ENCODE data around the gene RFX4.
"Not testable (repeated sequence)": the region's sequence is repeated elsewhere in the genome, so short reads cannot be mapped to it uniquely, and the experiment has no call there.

Gene RFX4

DNA sequence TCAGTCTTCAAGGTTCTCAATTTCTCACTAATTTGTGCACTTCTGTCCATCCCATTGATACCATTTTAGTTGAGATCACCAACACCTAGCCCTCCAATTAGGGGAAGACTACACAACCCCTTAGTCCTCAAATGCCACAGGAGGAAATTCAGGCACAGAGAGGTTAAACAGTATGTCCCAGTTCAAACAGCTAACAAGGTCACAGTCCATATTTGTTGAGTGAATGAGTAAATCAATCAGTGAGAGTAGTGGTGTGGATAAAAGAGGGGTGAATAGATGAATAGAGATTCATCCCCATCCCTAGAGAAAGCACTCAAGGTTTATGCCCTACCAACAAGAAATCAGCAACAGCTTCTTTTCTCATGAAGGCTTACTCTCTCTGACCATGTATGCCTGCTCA lies 97.5 kb downstream of the RFX4 start:
- Histone ChIP-seq H3K27me3 (replicated peaks; ENCODE audit: control insufficient read depth, insufficient read depth, low read length) (peaks cover 19% of the 10 kb centered on the region), H3K9ac (ENCODE audit: low read length) (no peak overlapping the region), H3K4me1 (ENCODE audit: control insufficient read depth, insufficient read depth, low read length) (no peaks in the 10 kb centered on the region), H3K36me3 (ENCODE audit: control insufficient read depth, insufficient read depth, low read length, severe bottlenecking) (no peaks in the 10 kb centered on the region), H3K4me3 (ENCODE audit: low read length) (no peak overlapping the region), H3K9me3 (ENCODE audit: control insufficient read depth, low read length) (no peaks in the 10 kb centered on the region)
- no peak for DNase-seq (ENCODE audit: low read depth)

- H3K4me1 ChIP-seq (ENCODE audit: control insufficient read depth, insufficient read depth, low read length): no peaks in the 10 kb centered on the region
- H3K9me3 ChIP-seq (ENCODE audit: control insufficient read depth, low read length): no peaks in the 10 kb centered on the region
- no peak overlapping the region for H3K9ac ChIP-seq (ENCODE audit: low read length)
- peaks cover 14% of the 10 kb centered on the region for H3K27me3 ChIP-seq (replicated peaks; ENCODE audit: control insufficient read depth, insufficient read depth, low read length)
- H3K36me3 ChIP-seq (ENCODE audit: control insufficient read depth, insufficient read depth, low read length, severe bottlenecking): no peaks in the 10 kb centered on the region
- no peak overlapping the region for H3K4me3 ChIP-seq (ENCODE audit: low read length)
- DNase-seq (ENCODE audit: low read depth): no peak
These were observed 98.4 kb downstream of the RFX4 start for GRCh38 chr12:106681210-106681609.

DNA sequence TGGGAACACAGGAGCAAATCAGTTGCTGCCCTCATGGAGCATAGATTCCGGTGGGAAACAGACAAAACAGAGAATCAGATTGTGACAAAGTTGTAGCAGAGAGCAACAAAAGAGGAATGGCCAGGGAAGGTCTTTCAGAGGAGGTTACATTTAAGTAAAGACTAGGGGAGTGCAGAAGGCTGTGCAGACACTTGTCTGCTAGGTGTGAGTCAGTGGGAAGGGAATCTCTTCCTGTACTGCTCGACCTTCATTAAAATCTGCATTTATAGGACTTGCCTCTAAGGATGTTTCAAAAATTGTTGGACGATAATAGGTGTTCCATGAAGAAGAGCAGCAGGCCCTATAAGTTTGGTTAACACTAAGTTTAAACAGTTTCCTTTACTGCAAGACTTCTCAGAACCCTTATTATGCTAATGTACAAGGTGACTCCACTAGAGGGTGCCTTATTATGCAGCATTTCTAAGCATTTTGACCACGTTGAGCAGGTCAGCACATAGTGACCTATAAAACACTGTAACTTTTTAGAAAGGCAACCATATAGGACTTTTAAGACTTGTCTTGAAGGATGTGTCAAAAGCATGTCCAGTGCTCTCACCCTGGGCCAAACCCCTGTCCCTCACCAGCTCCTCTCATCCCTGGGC lies 99.9 kb downstream of the RFX4 start:
- Histone ChIP-seq H3K9ac (ENCODE audit: low read length) (no peak overlapping the region), H3K27me3 (replicated peaks; ENCODE audit: control insufficient read depth, insufficient read depth, low read length) (peaks cover 14% of the 10 kb centered on the region), H3K36me3 (ENCODE audit: control insufficient read depth, insufficient read depth, low read length, severe bottlenecking) (no peaks in the 10 kb centered on the region), H3K9me3 (ENCODE audit: control insufficient read depth, low read length) (no peaks in the 10 kb centered on the region), H3K4me3 (ENCODE audit: low read length) (no peak overlapping the region), H3K4me1 (ENCODE audit: control insufficient read depth, insufficient read depth, low read length) (no peaks in the 10 kb centered on the region)
- peak; percentile 11 for DNase-seq (ENCODE audit: low read depth)

GRCh38 chr12:106684497-106684896 lies 101.7 kb downstream of the RFX4 start:
- peaks cover 14% of the 10 kb centered on the region for H3K27me3 ChIP-seq (replicated peaks; ENCODE audit: control insufficient read depth, insufficient read depth, low read length)
- H3K9ac ChIP-seq (ENCODE audit: low read length): no peak overlapping the region
- no peaks in the 10 kb centered on the region for H3K9me3 ChIP-seq (ENCODE audit: control insufficient read depth, low read length)
- no peak for DNase-seq (ENCODE audit: low read depth)
- no peak overlapping the region for H3K4me3 ChIP-seq (ENCODE audit: low read length)
- H3K36me3 ChIP-seq (ENCODE audit: control insufficient read depth, insufficient read depth, low read length, severe bottlenecking): no peaks in the 10 kb centered on the region
- no peaks in the 10 kb centered on the region for H3K4me1 ChIP-seq (ENCODE audit: control insufficient read depth, insufficient read depth, low read length)

GRCh38 chr12:106685381-106685780 lies 102.6 kb downstream of the RFX4 start:
- no peak for DNase-seq (ENCODE audit: low read depth)
- Histone ChIP-seq H3K4me1 (ENCODE audit: control insufficient read depth, insufficient read depth, low read length) (no peaks in the 10 kb centered on the region), H3K36me3 (ENCODE audit: control insufficient read depth, insufficient read depth, low read length, severe bottlenecking) (no peaks in the 10 kb centered on the region), H3K9me3 (ENCODE audit: control insufficient read depth, low read length) (no peaks in the 10 kb centered on the region), H3K27me3 (replicated peaks; ENCODE audit: control insufficient read depth, insufficient read depth, low read length) (peaks cover 6% of the 10 kb centered on the region), H3K4me3 (ENCODE audit: low read length) (no peak overlapping the region), H3K9ac (ENCODE audit: low read length) (no peak overlapping the region)

DNA sequence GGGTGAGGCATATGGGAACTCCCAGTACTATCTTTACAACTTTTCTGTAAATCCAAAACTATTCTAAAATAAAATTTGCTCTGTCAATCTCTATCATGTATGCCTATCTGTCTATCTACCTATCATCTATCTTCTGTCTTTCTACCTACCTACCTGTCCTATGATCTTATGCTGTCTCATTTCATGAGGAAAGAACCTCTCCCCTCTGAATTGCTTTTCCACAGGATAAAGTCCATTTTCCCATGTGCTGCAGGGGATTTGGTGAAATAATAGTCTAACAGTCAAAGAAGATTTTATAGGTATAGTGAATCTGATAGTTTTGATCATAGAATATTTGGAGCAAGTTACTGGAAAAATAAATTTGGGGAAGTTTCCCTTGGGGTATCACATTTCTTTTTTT lies 104.9 kb downstream of the RFX4 start:
- Histone ChIP-seq H3K9ac (ENCODE audit: low read length) (no peak overlapping the region), H3K27me3 (replicated peaks; ENCODE audit: control insufficient read depth, insufficient read depth, low read length) (peaks cover 3% of the 10 kb centered on the region), H3K4me1 (ENCODE audit: control insufficient read depth, insufficient read depth, low read length) (no peaks in the 10 kb centered on the region), H3K36me3 (ENCODE audit: control insufficient read depth, insufficient read depth, low read length, severe bottlenecking) (no peaks in the 10 kb centered on the region), H3K9me3 (ENCODE audit: control insufficient read depth, low read length) (no peaks in the 10 kb centered on the region), H3K4me3 (ENCODE audit: low read length) (no peak overlapping the region)
- DNase-seq (ENCODE audit: low read depth): no peak

- no peaks in the 10 kb centered on the region for H3K27me3 ChIP-seq (replicated peaks; ENCODE audit: control insufficient read depth, insufficient read depth, low read length)
- no peak overlapping the region for H3K9ac ChIP-seq (ENCODE audit: low read length)
- DNase-seq (ENCODE audit: low read depth): no peak
- no peak overlapping the region for H3K4me3 ChIP-seq (ENCODE audit: low read length)
- H3K4me1 ChIP-seq (ENCODE audit: control insufficient read depth, insufficient read depth, low read length): no peaks in the 10 kb centered on the region
- H3K36me3 ChIP-seq (ENCODE audit: control insufficient read depth, insufficient read depth, low read length, severe bottlenecking): no peaks in the 10 kb centered on the region
- no peaks in the 10 kb centered on the region for H3K9me3 ChIP-seq (ENCODE audit: control insufficient read depth, low read length)
These were observed 107.9 kb downstream of the RFX4 start for GRCh38 chr12:106690569-106691305.

DNA sequence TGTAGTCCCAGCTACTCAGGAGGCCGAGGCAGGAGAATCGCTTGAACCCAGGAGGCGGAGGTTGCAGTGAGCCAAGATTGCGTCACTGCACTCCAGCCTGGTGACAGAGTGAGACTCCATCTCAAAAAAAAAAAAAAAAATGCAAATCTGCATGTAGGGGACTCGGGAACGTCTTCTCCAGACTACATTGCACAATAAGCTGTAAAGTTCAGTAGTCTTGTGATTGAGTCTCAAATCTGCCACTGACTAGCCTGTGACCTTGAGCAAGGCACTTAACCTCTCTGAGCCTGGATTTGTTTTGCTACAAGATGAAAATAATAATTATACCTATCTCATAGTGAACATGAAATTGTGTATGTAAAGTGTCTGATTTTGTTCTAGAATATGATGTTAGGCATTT lies 109.2 kb downstream of the RFX4 start:
- not testable (repeated sequence) for H3K9ac ChIP-seq (ENCODE audit: low read length); H3K4me1 ChIP-seq (ENCODE audit: control insufficient read depth, insufficient read depth, low read length); DNase-seq (ENCODE audit: low read depth); H3K27me3 ChIP-seq (replicated peaks; ENCODE audit: control insufficient read depth, insufficient read depth, low read length); H3K9me3 ChIP-seq (ENCODE audit: control insufficient read depth, low read length); H3K36me3 ChIP-seq (ENCODE audit: control insufficient read depth, insufficient read depth, low read length, severe bottlenecking); H3K4me3 ChIP-seq (ENCODE audit: low read length)

DNA sequence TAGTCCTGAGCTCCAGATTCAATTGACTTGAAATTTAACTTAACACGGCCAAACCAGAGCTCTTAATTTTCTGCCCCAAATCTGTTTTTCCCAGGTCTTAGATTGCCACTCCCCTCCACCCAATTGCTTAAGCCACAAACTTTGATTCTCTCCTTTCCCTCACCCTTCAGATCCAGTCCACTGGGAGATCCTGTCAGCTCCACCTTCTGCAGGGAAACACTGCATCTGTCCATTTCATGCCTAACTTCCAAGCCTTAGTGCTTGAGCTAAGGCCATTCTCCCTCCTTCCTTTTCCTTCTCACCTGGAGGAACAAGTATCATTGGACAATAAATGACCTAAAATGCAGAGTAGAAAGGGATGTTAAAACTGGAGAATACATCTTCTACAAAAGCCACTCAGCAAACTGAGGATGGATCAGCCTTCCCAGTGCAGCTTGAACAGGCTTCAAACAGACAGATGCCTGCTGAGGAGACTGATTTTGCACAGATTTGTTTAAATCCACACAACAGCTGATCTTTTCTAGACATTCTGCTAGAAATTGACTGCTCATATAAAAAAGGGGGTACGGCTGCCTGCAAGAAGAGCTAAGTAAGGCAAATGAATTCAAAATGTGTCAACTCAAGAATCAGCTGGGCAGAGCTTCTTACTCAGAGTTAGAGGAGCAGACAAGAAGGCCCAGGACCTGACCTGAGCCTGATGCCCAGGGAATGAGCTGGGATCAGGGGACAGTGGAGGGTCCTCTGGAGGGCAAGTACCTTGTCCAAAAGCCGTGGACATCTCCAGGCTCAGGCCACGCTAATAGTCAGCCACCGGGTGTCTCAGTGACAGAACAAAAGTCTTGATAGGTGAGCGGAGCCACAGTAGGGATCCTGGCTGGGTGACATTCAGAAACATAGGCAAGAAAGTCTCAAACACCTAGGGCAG lies 110.4 kb downstream of the RFX4 start:
- no peaks in the 10 kb centered on the region for H3K4me1 ChIP-seq (ENCODE audit: control insufficient read depth, insufficient read depth, low read length)
- no peaks in the 10 kb centered on the region for H3K9me3 ChIP-seq (ENCODE audit: control insufficient read depth, low read length)
- no peak for DNase-seq (ENCODE audit: low read depth)
- H3K27me3 ChIP-seq (replicated peaks; ENCODE audit: control insufficient read depth, insufficient read depth, low read length): no peaks in the 10 kb centered on the region
- H3K4me3 ChIP-seq (ENCODE audit: low read length): no peak overlapping the region
- H3K9ac ChIP-seq (ENCODE audit: low read length): no peak overlapping the region
- no peaks in the 10 kb centered on the region for H3K36me3 ChIP-seq (ENCODE audit: control insufficient read depth, insufficient read depth, low read length, severe bottlenecking)

GRCh38 chr12:106696071-106696470 lies 113.3 kb downstream of the RFX4 start:
- H3K9me3 ChIP-seq (ENCODE audit: control insufficient read depth, low read length): peaks cover 5% of the 10 kb centered on the region
- no peaks in the 10 kb centered on the region for H3K27me3 ChIP-seq (replicated peaks; ENCODE audit: control insufficient read depth, insufficient read depth, low read length)
- H3K36me3 ChIP-seq (ENCODE audit: control insufficient read depth, insufficient read depth, low read length, severe bottlenecking): no peaks in the 10 kb centered on the region
- no peak overlapping the region for H3K9ac ChIP-seq (ENCODE audit: low read length)
- no peak for DNase-seq (ENCODE audit: low read depth)
- no peak overlapping the region for H3K4me3 ChIP-seq (ENCODE audit: low read length)
- H3K4me1 ChIP-seq (ENCODE audit: control insufficient read depth, insufficient read depth, low read length): no peaks in the 10 kb centered on the region

DNA sequence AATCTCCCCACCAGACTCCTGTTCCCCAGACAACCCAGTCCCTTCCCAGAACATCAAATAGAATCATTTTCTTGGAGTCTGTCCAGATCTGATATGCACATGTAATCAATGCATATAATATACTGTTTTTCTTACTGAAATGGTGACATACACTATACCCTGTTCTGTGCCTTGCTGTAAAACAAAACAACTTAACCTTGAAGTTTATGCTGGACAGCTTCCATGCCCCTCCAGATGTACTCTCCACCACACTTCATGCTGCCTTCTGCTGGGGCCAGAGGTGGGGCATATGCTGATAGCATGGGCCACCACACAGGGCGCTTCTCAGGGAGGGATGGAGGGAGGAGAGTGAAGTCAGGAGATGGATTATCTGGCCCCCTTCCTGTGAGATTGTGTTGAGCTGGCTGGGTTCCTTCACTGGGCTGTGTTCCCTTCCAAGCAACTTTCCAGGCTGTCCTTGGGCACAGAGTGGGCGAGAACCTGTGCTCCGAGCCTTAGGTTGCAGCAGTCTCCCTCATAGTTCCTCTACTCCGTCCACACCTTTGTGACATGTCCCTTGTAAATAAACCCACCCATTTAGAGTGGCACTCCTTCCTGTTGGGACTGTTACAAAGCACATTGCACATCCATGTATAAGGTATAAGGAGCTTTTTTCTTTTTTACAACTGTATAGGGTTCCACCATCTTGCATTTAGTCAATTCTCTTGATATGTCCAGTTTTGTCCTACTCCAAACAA lies 114.0 kb downstream of the RFX4 start:
- no peak overlapping the region for H3K4me3 ChIP-seq (ENCODE audit: low read length)
- H3K27me3 ChIP-seq (replicated peaks; ENCODE audit: control insufficient read depth, insufficient read depth, low read length): no peaks in the 10 kb centered on the region
- no peaks in the 10 kb centered on the region for H3K36me3 ChIP-seq (ENCODE audit: control insufficient read depth, insufficient read depth, low read length, severe bottlenecking)
- H3K4me1 ChIP-seq (ENCODE audit: control insufficient read depth, insufficient read depth, low read length): no peaks in the 10 kb centered on the region
- no peak for DNase-seq (ENCODE audit: low read depth)
- no peak overlapping the region for H3K9ac ChIP-seq (ENCODE audit: low read length)
- H3K9me3 ChIP-seq (ENCODE audit: control insufficient read depth, low read length): peaks cover 5% of the 10 kb centered on the region

Measured in adipocyte (in vitro differentiated cells).